OCI-LY1 (cell line): Measurements from ENCODE around the gene MGA.

Source experiments
- EZH2 ChIP-seq: fragments of 200-600 bp; sonication (generic), shearing (Covaris generic); IDR thresholded peaks from 2 replicates; pipeline ENCODE4 v1.8.0; 2017; ENCODE audit warnings: borderline replicate concordance, mixed run types, mild to moderate bottlenecking, antibody characterized with exemption, low read length, moderate library complexity, mixed read lengths
- TF ChIP-seq, protein P1 (sequence below): fragments of 200-600 bp; sonication (generic), shearing (Covaris generic); IDR thresholded peaks from 2 replicates; pipeline ENCODE4 v1.5.1; 2017; ENCODE audit warnings: mild to moderate bottlenecking, antibody characterized with exemption, low read length, moderate library complexity, mixed read lengths

DNA sequence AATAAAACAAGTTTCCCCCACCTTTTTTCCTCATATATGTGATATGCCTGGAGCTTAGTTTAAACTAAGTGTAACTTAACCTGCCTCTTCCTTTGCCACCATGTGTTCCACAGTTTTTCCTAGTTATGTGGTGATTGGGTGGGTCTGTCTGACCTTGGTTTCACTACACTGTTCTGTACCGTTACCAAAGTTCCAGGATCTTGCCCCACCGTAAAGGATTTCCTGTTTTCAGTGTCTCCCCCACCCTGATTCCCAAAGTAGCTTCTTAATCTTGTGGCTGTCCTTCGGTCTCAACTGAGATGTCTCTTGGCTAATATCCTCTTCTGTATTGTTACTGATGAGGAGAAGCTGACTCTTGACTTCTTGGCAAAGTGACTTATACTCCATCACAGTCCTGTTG is 6.4 kb upstream of the MGA start:
- no peak for TF ChIP-seq EZH2
- TF ChIP-seq, protein P1, sequence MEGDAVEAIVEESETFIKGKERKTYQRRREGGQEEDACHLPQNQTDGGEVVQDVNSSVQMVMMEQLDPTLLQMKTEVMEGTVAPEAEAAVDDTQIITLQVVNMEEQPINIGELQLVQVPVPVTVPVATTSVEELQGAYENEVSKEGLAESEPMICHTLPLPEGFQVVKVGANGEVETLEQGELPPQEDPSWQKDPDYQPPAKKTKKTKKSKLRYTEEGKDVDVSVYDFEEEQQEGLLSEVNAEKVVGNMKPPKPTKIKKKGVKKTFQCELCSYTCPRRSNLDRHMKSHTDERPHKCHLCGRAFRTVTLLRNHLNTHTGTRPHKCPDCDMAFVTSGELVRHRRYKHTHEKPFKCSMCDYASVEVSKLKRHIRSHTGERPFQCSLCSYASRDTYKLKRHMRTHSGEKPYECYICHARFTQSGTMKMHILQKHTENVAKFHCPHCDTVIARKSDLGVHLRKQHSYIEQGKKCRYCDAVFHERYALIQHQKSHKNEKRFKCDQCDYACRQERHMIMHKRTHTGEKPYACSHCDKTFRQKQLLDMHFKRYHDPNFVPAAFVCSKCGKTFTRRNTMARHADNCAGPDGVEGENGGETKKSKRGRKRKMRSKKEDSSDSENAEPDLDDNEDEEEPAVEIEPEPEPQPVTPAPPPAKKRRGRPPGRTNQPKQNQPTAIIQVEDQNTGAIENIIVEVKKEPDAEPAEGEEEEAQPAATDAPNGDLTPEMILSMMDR: no peak
